OCI-LY3 (cell line): ENCODE data around the gene CD86.

Experiments used
- CTCF ChIP-seq: fragments of 200-600, 300-600 bp; sonication (generic); IDR thresholded peaks from 2 replicates; pipeline ENCODE4 v1.5.1; 2014; ENCODE audit warnings: antibody characterized with exemption, low read length, low read depth
- EZH2phosphoT487 ChIP-seq: fragments of 200-600 bp; shearing (Covaris generic); IDR thresholded peaks from 2 replicates; pipeline ENCODE4 v1.6.1; 2018; ENCODE audit warnings: antibody characterized with exemption, mixed run types, low read depth

- TF ChIP-seq CTCF (no peak), EZH2phosphoT487 (no peak)
Measured at GRCh38 chr3:122167630-122168029, 112.5 kb downstream of the CD86 start.
